Limb (tissue), 2 donors: ENCODE data around the gene PHACTR1.
"Not testable (repeated sequence)": the region's sequence is repeated elsewhere in the genome, so short reads cannot be mapped to it uniquely, and the experiment has no call there.

Experiments
- DNase-seq, 2 donors: peaks; one replicate each; pipeline ENCODE4 v3.0.0-alpha.2; 2016; ENCODE audit errors: extremely low spot score in 2 of 2

Gene PHACTR1

GRCh38 chr6:13304580-13305260 lies 588.2 kb downstream of the PHACTR1 start:
- DNase-seq: no peak

GRCh38 chr6:13305288-13305687 lies 588.7 kb downstream of the PHACTR1 start:
- DNase-seq: no peak

GRCh38 chr6:13305791-13306190 lies 589.2 kb downstream of the PHACTR1 start:
- DNase-seq: no peak

DNA sequence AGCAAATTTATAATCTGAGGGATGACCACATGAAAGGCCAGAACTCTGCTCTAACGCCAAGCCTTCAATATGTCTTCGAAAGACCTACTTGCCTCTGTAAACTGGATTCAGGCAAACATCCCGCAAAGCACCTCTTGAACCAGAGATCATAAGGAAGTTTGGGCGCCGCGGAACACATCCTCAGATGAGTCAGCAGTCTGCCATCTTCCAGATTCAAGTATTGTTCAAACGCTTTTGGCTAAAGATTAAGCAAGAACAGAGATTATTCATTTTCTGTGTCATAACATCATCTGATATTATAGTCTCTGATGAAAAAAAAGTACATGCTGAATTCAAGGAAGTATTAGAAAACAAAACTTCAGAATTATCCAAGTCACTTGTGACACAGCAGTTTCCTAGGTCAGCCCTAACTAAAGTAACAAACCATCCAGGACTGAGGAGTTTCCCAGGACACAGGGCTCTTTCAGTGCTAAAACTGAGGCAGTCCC lies 591.0 kb downstream of the PHACTR1 start:
- DNase-seq: no peak

DNA sequence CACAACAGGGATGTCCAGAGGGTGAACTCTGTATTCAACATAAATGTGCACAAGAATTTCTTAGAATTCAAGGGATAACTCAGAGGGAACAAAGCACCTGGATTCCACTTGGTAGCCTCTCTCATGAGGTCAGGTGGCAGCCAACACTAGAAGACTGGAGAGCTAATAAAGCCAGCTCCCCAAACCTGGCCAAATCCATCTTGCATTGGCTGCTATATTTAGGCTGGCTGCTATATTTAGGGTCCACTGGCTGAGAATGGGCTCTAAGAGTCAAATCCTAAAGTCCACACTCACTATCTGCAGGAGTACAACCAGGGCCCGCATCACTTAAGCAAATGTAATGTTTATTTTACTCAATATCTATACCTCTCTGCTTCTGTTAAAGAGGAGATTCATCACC lies 591.8 kb downstream of the PHACTR1 start:
- DNase-seq: no peak

DNA sequence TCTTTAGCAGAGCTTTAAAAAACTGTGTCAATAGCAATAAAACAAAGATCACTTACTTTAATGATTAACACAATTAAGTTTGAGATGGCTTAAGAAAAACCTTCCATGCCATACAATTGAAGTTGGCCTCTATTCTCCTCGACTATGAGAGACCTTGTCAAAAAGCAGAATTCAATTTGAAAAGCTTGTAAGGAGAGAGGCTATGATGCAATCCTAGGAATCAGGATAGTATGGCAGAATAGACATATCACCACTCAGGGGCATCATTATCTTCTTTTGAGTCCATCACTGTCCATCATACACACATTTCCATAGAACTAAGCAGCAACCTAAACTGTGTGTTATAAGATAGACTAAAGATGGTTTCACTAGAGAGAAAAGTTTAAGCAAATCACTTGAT lies 594.6 kb downstream of the PHACTR1 start:
- no peak for DNase-seq

DNA sequence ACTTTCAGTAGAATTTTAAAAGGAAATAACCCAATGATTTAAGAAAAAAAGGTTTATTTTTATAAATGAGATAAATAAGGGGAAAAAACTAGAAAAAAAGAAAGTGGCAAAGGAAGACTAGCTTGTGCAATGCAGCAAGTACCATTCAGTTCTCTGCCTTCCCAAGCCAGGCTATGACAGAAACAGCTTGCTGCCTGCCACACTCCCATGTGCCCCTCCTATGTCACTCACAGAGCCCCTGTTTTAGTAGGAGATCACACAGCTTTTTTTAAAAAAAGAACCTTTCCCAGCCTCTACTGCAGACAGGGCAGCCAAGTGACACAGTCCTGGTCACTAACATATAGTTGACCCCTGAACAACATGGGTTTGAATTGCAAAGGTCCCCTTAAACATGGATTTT lies 598.2 kb downstream of the PHACTR1 start:
- no peak for DNase-seq

GRCh38 chr6:13315896-13316295 lies 599.3 kb downstream of the PHACTR1 start:
- no peak for DNase-seq

DNA sequence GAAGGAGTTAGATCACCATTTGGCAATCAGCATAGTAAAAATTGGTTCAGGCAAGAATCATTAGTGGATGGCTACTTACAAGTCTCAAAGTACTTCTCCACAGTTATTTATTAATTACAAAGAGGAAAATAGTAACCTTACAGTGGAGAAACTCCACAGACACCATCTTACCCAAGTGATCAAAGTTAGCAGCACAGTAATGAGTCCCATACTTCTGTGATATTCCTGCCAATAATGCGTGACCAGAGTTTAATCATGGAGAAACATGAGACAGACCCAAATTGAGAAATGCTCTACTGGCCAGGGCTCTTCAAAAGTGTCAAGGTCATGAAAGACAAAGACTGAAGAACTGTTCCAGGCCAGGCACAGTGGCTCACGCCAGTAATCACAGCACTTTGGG lies 602.3 kb downstream of the PHACTR1 start:
- DNase-seq: no peak

DNA sequence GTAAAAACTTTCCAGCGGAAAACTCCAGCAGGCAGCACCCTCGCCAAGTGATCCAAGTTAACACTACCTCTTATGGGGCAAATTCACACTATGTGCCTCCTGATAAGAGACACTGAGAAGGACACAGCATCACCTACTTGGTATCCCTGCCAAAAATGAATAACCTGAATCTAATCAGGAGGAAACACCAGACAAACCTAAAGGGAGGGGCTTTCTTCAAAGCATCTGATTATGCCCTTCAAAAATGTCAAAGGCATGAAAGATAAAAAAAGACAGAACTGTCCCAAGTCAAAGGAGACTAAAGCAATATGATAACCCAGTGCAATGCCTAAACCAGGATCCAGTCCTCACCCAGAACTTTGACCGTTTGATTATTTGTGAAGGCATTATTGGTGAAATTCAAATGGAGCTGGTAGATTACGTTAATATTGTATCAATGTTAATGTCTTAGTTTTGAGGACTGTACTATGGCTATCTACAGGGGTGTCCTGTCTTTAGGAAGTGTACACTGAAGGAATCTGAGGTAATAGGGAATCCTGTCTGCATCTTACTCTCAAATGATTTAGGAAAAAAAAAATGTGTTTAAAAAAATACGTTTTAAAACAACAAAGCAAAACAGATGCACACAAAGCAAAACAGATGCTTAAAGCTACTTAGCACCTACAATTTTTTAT lies 603.5 kb downstream of the PHACTR1 start:
- DNase-seq: no peak

GRCh38 chr6:13326031-13326586 lies 609.5 kb downstream of the PHACTR1 start:
- DNase-seq: not testable (repeated sequence)

- peak in 1 of 2 donors; percentile 5 for DNase-seq
These were observed 611.1 kb downstream of the PHACTR1 start for GRCh38 chr6:13327691-13328075.

DNA sequence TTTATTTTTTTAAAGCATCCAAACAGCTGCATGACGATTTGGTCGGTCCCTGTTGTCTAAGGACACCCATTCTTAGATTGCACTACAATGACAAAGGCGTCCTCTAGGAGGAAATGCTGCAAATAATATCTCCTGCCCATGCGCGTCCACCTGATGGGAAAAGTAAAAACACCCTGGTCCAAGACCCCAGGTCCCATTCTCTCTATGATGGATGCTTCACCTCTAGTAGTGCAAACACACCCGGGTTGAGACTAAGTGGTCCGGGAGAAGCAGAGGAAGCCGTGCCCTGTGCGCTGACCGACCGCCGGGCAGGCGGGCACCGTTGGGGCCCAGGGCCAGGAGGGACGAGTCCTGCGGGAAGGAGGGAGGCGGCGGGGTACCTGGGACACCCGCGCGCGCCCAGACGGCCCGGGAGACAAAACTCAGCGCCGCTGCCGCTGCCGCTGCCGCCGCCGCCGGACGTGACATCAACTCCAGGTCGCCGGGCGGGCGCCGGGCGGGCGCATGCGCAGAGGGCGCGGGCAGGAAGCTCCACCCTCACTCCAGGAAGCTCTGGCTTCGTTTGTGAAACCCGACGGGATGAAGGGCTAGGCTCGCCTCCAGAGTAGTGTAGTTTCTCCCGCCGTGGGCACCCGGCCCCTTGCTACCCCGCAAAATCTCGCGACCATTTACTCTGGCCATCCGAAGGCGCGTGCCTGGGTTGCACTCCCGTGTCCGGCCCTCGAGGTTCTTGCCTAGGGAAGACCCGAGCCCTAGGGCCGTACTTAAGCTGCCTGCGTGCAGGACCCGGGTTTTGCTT lies 611.7 kb downstream of the PHACTR1 start, which contains the start of gene TBC1D7:
TSS of gene TBC1D7 (minus strand) at position 462 of the 799 bp plus-strand sequence. CDS start 1,639 bp downstream, outside the sequence.
- DNase-seq: peak; percentile 93 to 97

DNA sequence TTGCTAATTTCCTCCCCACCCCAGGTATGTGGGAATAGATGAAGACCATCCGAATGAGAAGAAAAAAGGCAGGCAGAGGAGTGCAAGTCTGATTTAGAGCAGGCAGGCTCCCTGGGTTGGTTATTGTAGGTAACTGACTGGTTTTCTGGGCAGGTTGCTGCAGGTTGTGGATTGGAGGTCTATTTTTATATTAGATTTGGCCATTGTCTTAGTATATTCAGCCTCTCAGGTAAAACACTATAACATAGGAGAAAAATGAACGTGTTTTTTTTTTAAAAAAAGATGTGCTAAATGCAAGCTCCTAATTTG lies 612.3 kb downstream of the PHACTR1 start:
- no peak for DNase-seq

DNA sequence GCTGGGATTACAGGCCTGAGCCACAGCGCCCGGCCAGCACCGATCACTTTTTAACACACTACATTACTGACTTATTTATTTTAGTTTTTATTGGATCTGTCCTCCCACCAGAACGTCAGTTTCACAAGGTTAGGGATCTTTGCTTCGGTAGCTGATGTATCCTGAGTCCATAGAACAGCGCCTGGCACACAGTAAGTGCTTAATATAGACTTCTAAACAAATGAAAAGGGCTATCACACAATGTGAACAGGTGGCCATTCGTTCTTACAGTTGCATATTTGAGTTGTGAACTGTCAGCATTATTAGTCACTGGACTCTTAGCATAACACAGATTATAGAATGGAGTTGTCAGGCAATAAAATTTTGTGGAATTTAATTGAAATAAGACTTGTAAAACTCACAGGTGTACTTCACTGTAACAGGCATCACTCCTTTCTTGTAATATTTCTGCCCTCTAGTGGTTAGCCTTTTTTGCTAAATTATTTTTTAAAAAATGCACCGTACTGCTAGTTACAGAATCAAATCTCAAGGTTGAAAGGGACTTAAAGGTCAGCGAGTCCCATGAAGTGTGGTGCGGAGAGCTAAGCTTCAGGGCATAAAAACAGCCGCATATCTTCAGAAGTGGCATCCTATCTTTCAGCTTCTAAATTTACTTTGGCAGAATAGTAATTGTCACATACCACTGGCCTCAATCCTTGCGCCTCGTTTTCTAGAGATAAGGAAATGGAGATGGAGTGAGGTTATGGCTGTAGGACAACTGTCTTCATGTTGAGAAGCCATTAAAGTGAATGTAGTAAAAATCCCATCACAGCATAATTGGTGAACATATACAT lies 615.2 kb downstream of the PHACTR1 start:
- DNase-seq: peak in 1 of 2 donors; percentile 49

DNA sequence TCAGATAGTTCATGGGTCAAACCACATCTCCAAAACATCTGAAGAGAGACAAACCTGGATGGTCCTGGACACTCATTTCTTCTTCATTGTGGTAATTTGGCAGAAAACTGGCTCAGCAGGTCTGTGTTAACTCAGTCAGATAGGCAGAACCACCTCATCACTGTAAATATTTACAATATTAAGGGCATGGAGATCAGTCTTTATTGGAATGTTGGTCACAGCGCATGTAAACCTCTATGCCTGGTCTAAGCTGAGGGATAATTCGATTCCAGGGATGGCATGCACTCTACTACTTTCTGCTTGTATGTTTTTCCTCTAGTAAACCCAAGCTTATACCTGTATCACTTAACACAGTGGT lies 615.8 kb downstream of the PHACTR1 start:
- no peak for DNase-seq

GRCh38 chr6:13334953-13335352 lies 618.4 kb downstream of the PHACTR1 start:
- DNase-seq: no peak

- DNase-seq: peak; percentile 90 to 91
These were observed 620.0 kb downstream of the PHACTR1 start for GRCh38 chr6:13336553-13336952.

DNA sequence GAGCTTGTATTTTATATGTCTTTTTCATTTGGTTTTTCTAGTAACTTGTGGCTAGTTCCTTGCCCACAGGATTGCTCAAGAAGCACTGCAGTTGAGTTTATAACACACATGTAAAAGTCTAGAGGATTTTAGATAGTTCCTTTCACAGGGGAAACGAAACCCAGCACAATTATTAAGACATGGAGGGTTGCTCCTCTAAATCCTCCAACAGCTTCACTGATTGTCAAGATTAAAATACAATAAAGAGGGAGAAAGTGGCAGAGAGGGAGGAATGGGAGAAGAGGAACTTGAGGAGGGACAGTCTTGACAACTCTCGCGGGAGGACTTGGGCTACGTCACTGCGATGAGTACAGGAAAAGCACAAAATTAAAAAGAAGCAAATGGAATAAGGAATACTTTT lies 621.5 kb downstream of the PHACTR1 start:
- DNase-seq: no peak
